ENCODE measurements around the gene CD46. TPM values are rescaled to one million over a fixed set of nuclear protein-coding genes. Genes with fewer than 3 reads are reported as not detected.
A peak's percentile ranks its signal among the peaks of the same experiment; 100 is the strongest.

The CD46 gene
- total RNA-seq, 1 donor from 2014 or later = 188 TPM

- no peaks in the 10 kb centered on the region for H3K36me3 Mint-ChIP-seq (ENCODE audit: unreplicated experiment)
- peaks cover 8% of the 10 kb centered on the region for H3K9me3 Mint-ChIP-seq (ENCODE audit: unreplicated experiment)
Measured at GRCh38 chr1:207820568-207821463, 69.0 kb downstream of the CD46 start.

GRCh38 chr1:207821464-207822045 lies 69.7 kb downstream of the CD46 start:
- peaks cover 8% of the 10 kb centered on the region for H3K9me3 Mint-ChIP-seq (ENCODE audit: unreplicated experiment)
- no peak for TF ChIP-seq CTCF (IDR thresholded peaks at IDR 0.05; ENCODE audit: partially characterized antibody, unreplicated experiment)
- peaks cover 17% of the 10 kb centered on the region for H3K4me1 Mint-ChIP-seq (ENCODE audit: low read depth, unreplicated experiment)
- DNase-seq = no peak
- H3K4me3 Mint-ChIP-seq (ENCODE audit: unreplicated experiment) = no peak overlapping the region
- peaks cover 6% of the 10 kb centered on the region for H3K27me3 Mint-ChIP-seq (ENCODE audit: unreplicated experiment)
- no peak overlapping the region for H3K27ac Mint-ChIP-seq (ENCODE audit: unreplicated experiment)
- no peaks in the 10 kb centered on the region for H3K36me3 Mint-ChIP-seq (ENCODE audit: unreplicated experiment)

More at GRCh38 chr1:207820568-207821463, 69.0 kb downstream of the CD46 start:
- no peak for TF ChIP-seq CTCF (IDR thresholded peaks at IDR 0.05; ENCODE audit: partially characterized antibody, unreplicated experiment)
- H3K27me3 Mint-ChIP-seq (ENCODE audit: unreplicated experiment) = peaks cover 7% of the 10 kb centered on the region
- peaks cover 17% of the 10 kb centered on the region for H3K4me1 Mint-ChIP-seq (ENCODE audit: low read depth, unreplicated experiment)
- no peak for DNase-seq
- no peak overlapping the region for H3K4me3 Mint-ChIP-seq (ENCODE audit: unreplicated experiment)
- no peak overlapping the region for H3K27ac Mint-ChIP-seq (ENCODE audit: unreplicated experiment)

- peaks cover 6% of the 10 kb centered on the region for H3K27me3 Mint-ChIP-seq (ENCODE audit: unreplicated experiment)
- no peak for TF ChIP-seq CTCF (IDR thresholded peaks at IDR 0.05; ENCODE audit: partially characterized antibody, unreplicated experiment)
- H3K4me3 Mint-ChIP-seq (ENCODE audit: unreplicated experiment) = no peak overlapping the region
- H3K36me3 Mint-ChIP-seq (ENCODE audit: unreplicated experiment) = no peaks in the 10 kb centered on the region
- H3K4me1 Mint-ChIP-seq (ENCODE audit: low read depth, unreplicated experiment) = peaks cover 17% of the 10 kb centered on the region
- no peak overlapping the region for H3K27ac Mint-ChIP-seq (ENCODE audit: unreplicated experiment)
- no peak for DNase-seq
- H3K9me3 Mint-ChIP-seq (ENCODE audit: unreplicated experiment) = peaks cover 8% of the 10 kb centered on the region
Measured at GRCh38 chr1:207822124-207822601, 70.3 kb downstream of the CD46 start.

GRCh38 chr1:207822602-207823451 lies 71.0 kb downstream of the CD46 start:
- DNase-seq = peak; percentile 39
- H3K4me3 Mint-ChIP-seq (ENCODE audit: unreplicated experiment) = no peak overlapping the region
- no peak for TF ChIP-seq CTCF (IDR thresholded peaks at IDR 0.05; ENCODE audit: partially characterized antibody, unreplicated experiment)
- H3K27me3 Mint-ChIP-seq (ENCODE audit: unreplicated experiment) = peaks cover 6% of the 10 kb centered on the region
- H3K9me3 Mint-ChIP-seq (ENCODE audit: unreplicated experiment) = peaks cover 8% of the 10 kb centered on the region
- peaks cover 17% of the 10 kb centered on the region for H3K4me1 Mint-ChIP-seq (ENCODE audit: low read depth, unreplicated experiment)
- H3K27ac Mint-ChIP-seq (ENCODE audit: unreplicated experiment) = no peak overlapping the region
- no peaks in the 10 kb centered on the region for H3K36me3 Mint-ChIP-seq (ENCODE audit: unreplicated experiment)
